Cardiac muscle cell (in vitro differentiated cells and primary cell): ENCODE measurements around the gene PSME1. TPM values are rescaled to one million over a fixed set of nuclear protein-coding genes. Genes with fewer than 3 reads are reported as not detected.

Source experiments
- DNase-seq, 2 donors: peaks; one replicate each; pipeline versions ENCODE4 v3.0.0 to v3.0.0-alpha.2; 2010 to 2017; ENCODE audit warnings: low read depth in 1 of 2, low spot score in 1 of 2
- H3K27ac ChIP-seq: fragments of 200-600 bp; sonication (generic); 2 replicates; pipeline ENCODE4 v1.5.1; 2016
- H3K27me3 ChIP-seq: fragments of 200-600 bp; sonication (generic); 2 replicates; pipeline ENCODE4 v1.6.0; 2016; ENCODE audit warnings: control low read depth
- H3K36me3 ChIP-seq: fragments of 200-600 bp; sonication (generic); 2 replicates; pipeline ENCODE4 v1.5.1; 2016; ENCODE audit warnings: control low read depth
- H3K4me1 ChIP-seq: fragments of 200-600 bp; sonication (generic); 2 replicates; pipeline ENCODE4 v1.8.1; 2017; ENCODE audit warnings: low read depth, mild to moderate bottlenecking, mixed run types
- H3K4me3 ChIP-seq: fragments of 200-600 bp; sonication (generic); 2 replicates; pipeline ENCODE4 v1.5.1; 2016; ENCODE audit warnings: mild to moderate bottlenecking
- H3K9me3 ChIP-seq: fragments of 200-600 bp; sonication (generic); 2 replicates; pipeline ENCODE4 v1.5.1; 2017; ENCODE audit warnings: low read depth, mild to moderate bottlenecking, control low read depth
- polyA plus RNA-seq: library from polyadenylated mRNA; unstranded; fragments of >200 nt; fragmentation: Nextera tagmentation; extraction: Ambion mirVana; gene quantifications from 2 replicates; pipeline ENCODE4 v1.2.1, GENCODE V29; 2016
- total RNA-seq: library from RNA; depleted of rRNA; stranded (reverse); fragments of >200 nt; gene quantifications from 2 replicates; pipeline ENCODE4 v1.2.3, GENCODE V29; 2016
- TF ChIP-seq, protein P1 (sequence below): IDR thresholded peaks from 2 replicates; pipeline ENCODE4 v1.5.1; 2012; ENCODE audit warnings: low read depth, mild to moderate bottlenecking, low read length

PSME1 gene
- total and polyA plus RNA-seq, 2 experiments from 2014 or later, result 238 to 383 TPM

DNA sequence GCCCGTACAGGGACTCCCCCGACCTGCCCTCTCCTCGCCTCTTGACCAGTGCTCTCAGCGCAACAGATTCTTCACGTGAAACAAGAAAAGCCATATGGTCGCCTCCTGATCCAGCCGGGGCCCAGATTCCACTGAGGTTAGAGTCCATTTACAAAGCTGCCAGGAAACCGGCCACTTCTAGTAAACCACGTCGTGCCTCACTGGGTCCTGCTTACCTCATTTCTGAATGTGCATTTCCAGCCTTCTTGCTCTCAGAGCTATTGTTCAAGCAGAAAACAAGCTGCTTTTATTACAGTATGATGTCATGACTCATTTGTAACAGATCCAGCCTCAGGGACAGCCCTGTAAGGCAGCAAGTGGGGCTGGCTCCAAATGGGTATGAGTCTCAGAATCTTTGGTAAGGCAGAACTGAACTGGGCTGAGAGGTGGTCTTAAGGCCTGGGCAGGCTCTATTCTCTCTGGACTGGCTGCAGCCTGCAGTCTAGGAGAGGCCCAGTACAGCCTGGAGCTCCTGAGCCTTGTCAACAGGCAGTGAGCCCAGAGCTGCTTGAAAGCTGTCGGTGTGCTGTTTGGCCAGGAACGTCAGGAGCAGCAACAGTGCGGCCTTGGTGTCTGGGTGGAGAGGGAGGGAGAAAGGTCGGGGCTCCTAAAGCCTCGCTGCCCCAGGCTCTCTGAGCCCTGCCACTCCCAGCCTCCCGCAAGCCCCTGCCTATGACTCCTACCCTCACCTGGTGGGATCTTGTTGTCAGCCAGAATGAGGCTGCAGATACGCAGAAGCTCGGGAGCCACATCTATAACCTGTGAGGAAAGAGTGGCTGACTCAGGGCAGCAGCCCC, 44.2 kb downstream of the PSME1 start:
- peak in 1 of 2 donors; percentile 56 for DNase-seq
- Histone ChIP-seq H3K36me3 (peaks cover 11% of the 10 kb centered on the region), H3K4me1 (no peaks in the 10 kb centered on the region), H3K27me3 (no peaks in the 10 kb centered on the region), H3K27ac (no peak overlapping the region), H3K9me3 (no peaks in the 10 kb centered on the region), H3K4me3 (no peak overlapping the region)
- TF ChIP-seq, protein P1, sequence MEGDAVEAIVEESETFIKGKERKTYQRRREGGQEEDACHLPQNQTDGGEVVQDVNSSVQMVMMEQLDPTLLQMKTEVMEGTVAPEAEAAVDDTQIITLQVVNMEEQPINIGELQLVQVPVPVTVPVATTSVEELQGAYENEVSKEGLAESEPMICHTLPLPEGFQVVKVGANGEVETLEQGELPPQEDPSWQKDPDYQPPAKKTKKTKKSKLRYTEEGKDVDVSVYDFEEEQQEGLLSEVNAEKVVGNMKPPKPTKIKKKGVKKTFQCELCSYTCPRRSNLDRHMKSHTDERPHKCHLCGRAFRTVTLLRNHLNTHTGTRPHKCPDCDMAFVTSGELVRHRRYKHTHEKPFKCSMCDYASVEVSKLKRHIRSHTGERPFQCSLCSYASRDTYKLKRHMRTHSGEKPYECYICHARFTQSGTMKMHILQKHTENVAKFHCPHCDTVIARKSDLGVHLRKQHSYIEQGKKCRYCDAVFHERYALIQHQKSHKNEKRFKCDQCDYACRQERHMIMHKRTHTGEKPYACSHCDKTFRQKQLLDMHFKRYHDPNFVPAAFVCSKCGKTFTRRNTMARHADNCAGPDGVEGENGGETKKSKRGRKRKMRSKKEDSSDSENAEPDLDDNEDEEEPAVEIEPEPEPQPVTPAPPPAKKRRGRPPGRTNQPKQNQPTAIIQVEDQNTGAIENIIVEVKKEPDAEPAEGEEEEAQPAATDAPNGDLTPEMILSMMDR, result no peak

DNA sequence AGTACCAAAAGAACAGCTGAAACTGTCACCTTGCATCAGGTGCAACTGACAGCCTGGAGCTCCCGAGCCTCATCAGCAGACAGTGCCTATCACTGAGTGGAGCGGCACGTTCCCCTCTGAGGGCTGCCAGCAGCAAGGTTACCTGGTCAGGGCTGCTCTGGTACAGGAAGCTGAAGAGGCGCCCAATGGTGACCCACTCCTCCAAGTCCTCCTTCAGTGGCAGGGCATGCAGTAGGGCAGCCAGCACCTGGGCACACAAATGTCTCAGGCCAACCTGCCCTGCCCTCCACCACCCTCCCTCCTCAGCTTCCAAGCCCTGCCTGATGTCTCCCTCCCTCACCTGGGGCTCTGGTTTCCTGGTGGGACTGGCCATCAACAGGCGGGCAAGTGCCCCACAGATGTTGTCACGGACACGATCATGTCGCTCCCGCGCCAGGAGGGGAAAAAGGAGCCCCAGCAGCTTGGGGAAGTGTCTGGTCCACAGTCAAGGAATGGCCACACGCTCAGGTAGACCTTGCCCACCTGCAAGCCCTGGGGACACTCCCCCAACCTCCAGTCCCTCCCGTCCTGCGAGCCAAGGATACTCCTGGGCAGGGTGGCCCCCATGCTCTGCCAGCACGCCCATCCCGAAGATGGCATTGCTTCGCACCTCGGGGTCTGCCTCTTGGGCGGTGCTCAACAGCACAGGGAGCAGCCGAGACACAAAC, 45.5 kb downstream of the PSME1 start:
- TF ChIP-seq, protein P1, result no peak
- H3K9me3 ChIP-seq, result no peaks in the 10 kb centered on the region
- H3K27ac ChIP-seq, result no peak overlapping the region
- DNase-seq, result no peak
- H3K4me1 ChIP-seq, result no peaks in the 10 kb centered on the region
- no peak overlapping the region for H3K4me3 ChIP-seq
- peaks cover 21% of the 10 kb centered on the region for H3K36me3 ChIP-seq
- H3K27me3 ChIP-seq, result no peaks in the 10 kb centered on the region

DNA sequence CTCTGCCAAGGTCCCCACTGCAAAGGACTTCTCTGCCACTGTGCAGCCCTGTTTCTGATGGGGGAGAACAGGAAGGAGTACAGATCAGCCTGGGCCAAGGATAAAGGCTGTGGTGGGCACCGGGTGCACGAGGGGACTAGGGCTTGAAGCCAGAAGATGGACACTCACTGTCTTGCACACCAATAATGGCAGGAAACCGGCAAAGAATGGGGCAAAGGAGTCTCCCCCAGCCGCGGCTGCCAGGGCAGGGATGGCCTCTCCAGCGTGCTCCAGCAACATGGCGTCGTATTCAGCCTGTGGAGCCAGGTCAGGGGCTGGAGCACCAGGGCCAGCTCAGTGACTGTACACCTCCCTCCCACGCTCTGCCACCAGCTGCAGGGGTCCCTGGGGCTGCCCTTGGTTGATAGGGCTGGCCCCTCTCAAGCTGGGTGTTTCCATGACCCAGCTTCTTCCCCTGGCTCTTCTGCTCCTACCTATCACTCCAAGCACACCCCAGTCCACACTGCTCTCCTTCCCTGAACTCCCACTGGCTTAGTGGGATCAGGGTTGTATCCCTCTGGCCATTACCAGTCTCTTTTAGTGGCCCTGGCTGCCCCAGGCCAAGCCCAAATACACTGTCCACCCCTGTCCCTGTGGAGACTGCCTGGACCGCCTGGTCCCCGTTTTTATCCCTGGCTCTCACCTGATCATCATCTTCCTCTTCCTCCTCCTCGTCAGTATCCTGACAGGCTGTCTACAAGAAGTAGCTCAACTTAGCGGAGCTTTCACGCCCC, 46.3 kb downstream of the PSME1 start:
- Histone ChIP-seq H3K4me1 (no peaks in the 10 kb centered on the region), H3K4me3 (no peak overlapping the region), H3K36me3 (peaks cover 21% of the 10 kb centered on the region), H3K27ac (no peak overlapping the region), H3K27me3 (no peaks in the 10 kb centered on the region), H3K9me3 (no peaks in the 10 kb centered on the region)
- TF ChIP-seq, protein P1, result no peak
- no peak for DNase-seq

DNA sequence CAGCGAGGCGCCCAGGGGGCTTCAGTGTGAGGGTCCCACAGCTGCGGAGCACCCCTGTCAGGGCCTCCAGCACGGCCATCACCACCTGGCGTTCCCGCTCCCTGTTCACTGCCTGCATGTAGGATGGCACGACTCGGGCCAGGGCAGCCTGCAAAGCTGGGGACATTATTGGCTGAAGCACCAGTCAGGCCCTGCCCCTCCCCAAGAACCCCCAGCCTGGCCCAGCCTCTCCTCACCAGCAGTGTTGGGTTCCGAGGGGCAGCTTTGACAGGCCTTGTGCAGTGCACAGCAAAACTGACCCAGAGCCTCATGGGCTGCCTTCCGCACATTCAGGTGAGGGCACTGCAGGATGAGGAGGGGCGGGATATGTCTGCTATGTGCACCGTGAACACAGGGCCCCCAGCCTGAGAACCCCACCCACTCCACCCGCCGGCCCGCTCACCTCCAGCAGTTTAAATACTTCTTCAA, 47.1 kb downstream of the PSME1 start:
- Histone ChIP-seq H3K4me3 (no peak overlapping the region), H3K27me3 (no peaks in the 10 kb centered on the region), H3K36me3 (peaks cover 21% of the 10 kb centered on the region), H3K4me1 (no peaks in the 10 kb centered on the region), H3K27ac (no peak overlapping the region), H3K9me3 (no peaks in the 10 kb centered on the region)
- no peak for DNase-seq
- TF ChIP-seq, protein P1, result no peak
